OCI-LY7 (cell line): Measurements from ENCODE around the gene DUOX2. TPM values are rescaled to one million over a fixed set of nuclear protein-coding genes. Genes with fewer than 3 reads are reported as not detected.
"Not testable (repeated sequence)": the region's sequence is repeated elsewhere in the genome, so short reads cannot be mapped to it uniquely, and the experiment has no call there.

Experiments
- BruUV-seq: library from RNA; stranded (reverse); fragments of 400-500 nt; replicated peaks from 2 replicates; lab custom pipeline; 2021; lab: Mats Ljungman, UMichigan
- CTCF ChIA-PET: fragments of 300-600 bp; sonication (Branson Sonifier 250); formaldehyde crosslinking; loops from one replicate; lab custom pipeline; 2022; ENCODE audit warnings: antibody characterized with exemption; ENCODE audit not compliant: unreplicated experiment; lab: Charles Lee
- POLR2A ChIA-PET: fragments of 300-600 bp; sonication (Branson Sonifier 250); formaldehyde crosslinking; loops from one replicate; lab custom pipeline; 2022; ENCODE audit warnings: antibody characterized with exemption; lab: Charles Lee
- DNase-seq: peaks from one replicate; pipeline ENCODE4 v3.0.0-alpha.2; 2015; ENCODE audit warnings: low spot score
- H2AFZ ChIP-seq: fragments of 200-600 bp; sonication (generic), shearing (Covaris generic); 2 replicates; pipeline ENCODE4 v1.6.1; 2014; ENCODE audit warnings: mild to moderate bottlenecking, antibody characterized with exemption, low read length, moderate library complexity
- H3K27ac ChIP-seq: fragments of 200-600 bp; sonication (generic); 2 replicates; pipeline ENCODE4 v1.5.1; 2014; ENCODE audit warnings: mixed run types, low read depth, mild to moderate bottlenecking, moderate library complexity, low read length, inconsistent platforms; ENCODE audit not compliant: poor library complexity, severe bottlenecking
- H3K36me3 ChIP-seq: fragments of 200-600 bp; sonication (generic); 2 replicates; pipeline ENCODE4 v1.6.1; 2014; ENCODE audit warnings: mild to moderate bottlenecking, antibody characterized with exemption, low read length, moderate library complexity, mixed read lengths; ENCODE audit not compliant: insufficient read depth
- H3K4me1 ChIP-seq: fragments of 200-600 bp; sonication (generic); 2 replicates; pipeline ENCODE4 v1.5.1; 2014; ENCODE audit warnings: mild to moderate bottlenecking, low read length; ENCODE audit not compliant: insufficient read depth, poor library complexity, severe bottlenecking
- H3K4me2 ChIP-seq: fragments of 200-600 bp; sonication (generic); 2 replicates; pipeline ENCODE4 v1.6.1; 2014; ENCODE audit warnings: mild to moderate bottlenecking, low read length
- H3K4me3 ChIP-seq: fragments of 200-600 bp; sonication (generic); 2 replicates; pipeline ENCODE4 v1.5.1; 2014; ENCODE audit warnings: mild to moderate bottlenecking, low read depth, low read length; ENCODE audit not compliant: poor library complexity, severe bottlenecking
- H3K79me2 ChIP-seq: fragments of 200-600 bp; sonication (generic); 2 replicates; pipeline ENCODE4 v1.6.1; 2016; ENCODE audit warnings: low read depth, mild to moderate bottlenecking, low read length, moderate library complexity, mixed read lengths; ENCODE audit not compliant: insufficient read depth
- H3K9me2 ChIP-seq: fragments of 200-600 bp; sonication (generic); 2 replicates; pipeline ENCODE4 v1.6.1; 2016; ENCODE audit warnings: mild to moderate bottlenecking, low read length, mixed read lengths; ENCODE audit not compliant: insufficient read depth
- H3K9me3 ChIP-seq: fragments of 200-600 bp; sonication (generic); 2 replicates; pipeline ENCODE4 v1.6.1; 2014; ENCODE audit warnings: mild to moderate bottlenecking, mixed run types, low read length, mixed read lengths
- H4K20me1 ChIP-seq: fragments of 200-600 bp; sonication (generic); 2 replicates; pipeline ENCODE4 v1.6.1; 2014; ENCODE audit warnings: mild to moderate bottlenecking, antibody characterized with exemption, low read length, moderate library complexity, mixed read lengths; ENCODE audit not compliant: insufficient read depth
- EZH2phosphoT487 ChIP-seq: fragments of 200-600 bp; sonication (generic); IDR thresholded peaks from 2 replicates; pipeline ENCODE4 v1.6.1; 2018; ENCODE audit warnings: low read depth, borderline replicate concordance, mild to moderate bottlenecking, mixed run types, antibody characterized with exemption, low read length, moderate library complexity, mixed read lengths
- intact Hi-C: fragments of 100-400 bp; cut with micrococcal nuclease; formaldehyde crosslinking; loops from one replicate; pipeline ENCODE4 v1.10.0; 2022; ENCODE audit not compliant: unreplicated experiment
- total RNA-seq, 2 experiments: library from RNA; depleted of rRNA in 1 of 2; stranded (reverse); fragments of >200 nt in 1 of 2; shearing (Covaris generic) in 1 of 2; gene quantifications; 2 replicates each; pipeline ENCODE4 v1.2.3, GENCODE V29; 2014 to 2022
- TF ChIP-seq, protein P1 (sequence below): fragments of 200-600 bp; sonication (generic); conservative IDR thresholded peaks from 2 replicates; pipeline ENCODE4 v1.5.1; 2014; ENCODE audit warnings: mild to moderate bottlenecking, antibody characterized with exemption, low read length, moderate library complexity, mixed read lengths

Gene DUOX2
- total RNA-seq, 2 experiments from 2014 or later: 0.03 to 0.06 TPM

DNA sequence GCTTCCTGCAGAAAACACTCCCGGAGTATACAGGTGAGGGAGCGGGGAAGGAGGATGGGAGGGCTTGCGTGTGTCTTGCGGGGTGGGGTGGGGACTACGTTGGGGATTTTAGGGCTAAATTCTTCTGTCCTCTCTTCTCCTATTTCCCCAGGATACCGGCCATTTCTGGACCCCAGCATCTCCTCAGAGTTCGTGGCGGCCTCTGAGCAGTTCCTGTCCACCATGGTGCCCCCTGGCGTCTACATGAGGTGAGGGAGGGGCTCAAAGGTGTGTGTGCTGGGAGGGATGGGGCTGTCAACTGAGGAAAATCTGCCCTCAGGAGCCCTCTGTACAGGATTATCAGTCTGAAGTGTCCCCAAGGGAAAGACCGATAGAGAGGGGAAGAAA lies 22.4 kb upstream of the DUOX2 start:
- no TSS peak for BruUV-seq
- CTCF ChIA-PET: no interaction called here
- H2AFZ ChIP-seq: no peak overlapping the region
- no peaks in the 10 kb centered on the region for H3K9me2 ChIP-seq
- POLR2A ChIA-PET: no interaction called here
- no peaks in the 10 kb centered on the region for H4K20me1 ChIP-seq
- H3K9me3 ChIP-seq: no peaks in the 10 kb centered on the region
- H3K36me3 ChIP-seq: no peaks in the 10 kb centered on the region
- H3K79me2 ChIP-seq: no peaks in the 10 kb centered on the region
- 0 out of 2 replicates have a peak overlapping the region, but pooled peaks have one; percentile 9 for H3K4me2 ChIP-seq
- H3K27ac ChIP-seq: no peak overlapping the region
- intact Hi-C loops: no loop called here
- no peak overlapping the region for H3K4me3 ChIP-seq
- peak; percentile 18 for DNase-seq
- TF ChIP-seq, protein P1, sequence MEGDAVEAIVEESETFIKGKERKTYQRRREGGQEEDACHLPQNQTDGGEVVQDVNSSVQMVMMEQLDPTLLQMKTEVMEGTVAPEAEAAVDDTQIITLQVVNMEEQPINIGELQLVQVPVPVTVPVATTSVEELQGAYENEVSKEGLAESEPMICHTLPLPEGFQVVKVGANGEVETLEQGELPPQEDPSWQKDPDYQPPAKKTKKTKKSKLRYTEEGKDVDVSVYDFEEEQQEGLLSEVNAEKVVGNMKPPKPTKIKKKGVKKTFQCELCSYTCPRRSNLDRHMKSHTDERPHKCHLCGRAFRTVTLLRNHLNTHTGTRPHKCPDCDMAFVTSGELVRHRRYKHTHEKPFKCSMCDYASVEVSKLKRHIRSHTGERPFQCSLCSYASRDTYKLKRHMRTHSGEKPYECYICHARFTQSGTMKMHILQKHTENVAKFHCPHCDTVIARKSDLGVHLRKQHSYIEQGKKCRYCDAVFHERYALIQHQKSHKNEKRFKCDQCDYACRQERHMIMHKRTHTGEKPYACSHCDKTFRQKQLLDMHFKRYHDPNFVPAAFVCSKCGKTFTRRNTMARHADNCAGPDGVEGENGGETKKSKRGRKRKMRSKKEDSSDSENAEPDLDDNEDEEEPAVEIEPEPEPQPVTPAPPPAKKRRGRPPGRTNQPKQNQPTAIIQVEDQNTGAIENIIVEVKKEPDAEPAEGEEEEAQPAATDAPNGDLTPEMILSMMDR: peak; percentile 60
- TF ChIP-seq EZH2phosphoT487: no peak
- H3K4me1 ChIP-seq: no peaks in the 10 kb centered on the region

DNA sequence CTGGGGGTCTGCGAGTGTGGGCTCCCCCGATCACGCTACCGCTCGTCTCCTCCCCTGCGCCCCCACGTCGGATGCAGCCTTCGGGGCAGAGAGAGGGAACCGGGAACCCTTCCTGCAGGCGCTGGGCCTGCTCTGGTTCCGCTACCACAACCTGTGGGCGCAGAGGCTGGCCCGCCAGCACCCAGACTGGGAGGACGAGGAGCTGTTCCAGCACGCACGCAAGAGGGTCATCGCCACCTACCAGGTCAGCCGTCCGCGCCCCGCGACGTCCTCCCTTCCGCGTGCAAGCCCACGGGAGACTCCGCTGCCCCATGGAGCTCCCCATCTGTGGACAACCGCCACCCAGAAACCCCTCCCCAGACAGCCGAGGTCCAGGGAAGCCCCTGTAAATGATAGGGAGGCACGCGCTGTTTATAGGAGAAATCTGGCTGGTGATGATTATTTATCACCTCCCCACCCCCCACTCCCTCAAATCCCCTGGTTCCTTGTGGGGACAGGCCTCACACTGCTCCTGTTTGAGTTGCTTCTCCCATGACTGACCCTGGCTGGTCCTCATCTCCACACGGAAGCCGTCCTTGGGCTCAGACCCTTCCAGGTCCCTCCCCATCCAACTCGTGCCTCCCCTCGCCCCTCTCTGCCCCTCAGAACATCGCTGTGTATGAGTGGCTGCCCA lies 21.9 kb upstream of the DUOX2 start:
- H3K4me3 ChIP-seq, H2AFZ ChIP-seq, H3K36me3 ChIP-seq, H3K79me2 ChIP-seq, CTCF ChIA-PET, H4K20me1 ChIP-seq, intact Hi-C loops, DNase-seq, H3K9me2 ChIP-seq, BruUV-seq, POLR2A ChIA-PET, H3K27ac ChIP-seq, H3K4me1 ChIP-seq, H3K4me2 ChIP-seq, H3K9me3 ChIP-seq: not testable (repeated sequence)

DNA sequence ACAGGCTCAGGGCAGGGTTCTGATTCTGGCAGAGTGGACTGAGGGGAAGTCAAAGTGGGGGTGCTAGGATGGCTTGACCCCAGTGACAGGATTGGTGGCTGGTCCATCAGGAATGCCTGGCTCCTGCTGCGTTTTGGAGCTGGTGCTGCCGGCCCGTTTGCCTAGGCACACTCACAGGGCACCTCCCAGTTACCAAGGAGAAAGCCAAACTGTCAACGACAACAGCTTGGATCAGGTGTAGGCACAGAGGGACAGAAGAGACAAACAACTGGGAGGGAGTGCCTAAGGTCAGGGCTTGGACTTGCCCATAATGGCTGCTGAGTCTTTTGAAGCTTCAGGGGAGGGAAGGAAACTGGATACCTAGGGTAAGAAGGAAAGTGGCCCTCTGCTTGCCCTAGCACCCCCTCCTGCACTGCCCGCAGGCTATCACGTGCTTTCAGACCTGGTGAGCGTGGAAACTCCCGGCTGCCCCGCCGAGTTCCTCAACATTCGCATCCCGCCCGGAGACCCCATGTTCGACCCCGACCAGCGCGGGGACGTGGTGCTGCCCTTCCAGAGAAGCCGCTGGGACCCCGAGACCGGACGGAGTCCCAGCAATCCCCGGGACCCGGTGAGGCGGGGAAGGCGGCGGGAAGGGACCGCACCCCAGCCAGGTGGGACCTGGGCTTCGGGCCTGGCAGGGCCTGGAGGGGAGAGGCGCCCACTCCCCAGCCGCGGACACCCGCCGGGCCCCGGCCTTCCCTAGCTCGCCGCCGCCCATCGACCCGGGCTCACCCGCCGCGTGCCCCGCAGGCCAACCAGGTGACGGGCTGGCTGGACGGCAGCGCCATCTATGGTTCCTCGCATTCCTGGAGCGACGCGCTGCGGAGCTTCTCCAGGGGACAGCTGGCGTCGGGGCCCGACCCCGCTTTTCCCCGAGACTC lies 21.0 kb upstream of the DUOX2 start:
- TF ChIP-seq, protein P1: no peak
- TF ChIP-seq EZH2phosphoT487: no peak
- H3K4me3 ChIP-seq: no peak overlapping the region
- H3K4me1 ChIP-seq: no peaks in the 10 kb centered on the region
- H3K4me2 ChIP-seq: no peak overlapping the region
- BruUV-seq: no TSS peak
- H3K79me2 ChIP-seq: no peaks in the 10 kb centered on the region
- H3K9me3 ChIP-seq: no peaks in the 10 kb centered on the region
- H3K27ac ChIP-seq: no peak overlapping the region
- intact Hi-C loops: no loop called here
- ChIA-PET CTCF (no interaction called here), POLR2A (no interaction called here)
- no peaks in the 10 kb centered on the region for H3K9me2 ChIP-seq
- H3K36me3 ChIP-seq: no peaks in the 10 kb centered on the region
- no peak for DNase-seq
- no peak overlapping the region for H2AFZ ChIP-seq
- H4K20me1 ChIP-seq: no peaks in the 10 kb centered on the region
